Right ventricle myocardium superior (tissue), 1 donor: ENCODE measurements around the gene FARP1. TPM values are rescaled to one million over a fixed set of nuclear protein-coding genes. Genes with fewer than 3 reads are reported as not detected.
A peak's percentile ranks its signal among the peaks of the same experiment; 100 is the strongest.

Experiments
- ATAC-seq: fragments of 200-7000 bp; cut with Tn5 transposase; one replicate; pipeline ENCODE4 v1.9.1; 2020; ENCODE audit warnings: mild to moderate bottlenecking; ENCODE audit not compliant: poor library complexity
- DNase-seq: peaks from one replicate; pipeline ENCODE4 v3.0.0-alpha.2; 2020
- intact Hi-C: fragments of 100-400 bp; cut with DNase I; formaldehyde crosslinking; loops from one replicate; pipeline ENCODE4 v1.11.2; 2022
- long read RNA-seq: library from polyadenylated mRNA; unstranded; transcript quantifications from one replicate; pipeline ENCODE4 v2.0.0, GENCODE V29; 2021
- total RNA-seq: library from RNA; stranded (reverse); fragmentation: NEBNext Ultra II Directional; extraction: Animal tissue kit (Norgen Biotek cat#: 25700); gene quantifications from one replicate; pipeline ENCODE4 v1.2.1, GENCODE V29; 2021
- donor health status: DM: no; HTN: yes; CAD: no; lungs with severe emphysema.

Gene FARP1
- total RNA-seq = 11.1 TPM
- long read RNA-seq, full-length matches to known transcripts = 12 of 14 reads
- long read RNA-seq, partial matches to known transcripts = 1 of 14 reads
- long read RNA-seq, other reads (novel, unspliced or antisense) = 1 of 14 reads

GRCh38 chr13:98142380-98143156 lies at the start of gene FARP1:
TSS of gene FARP1 (plus strand) at chr13:98143094. CDS start at chr13:98213243, 70,149 bp downstream.
- ATAC-seq (peak; percentile 96), DNase-seq (peak; percentile 84)
- intact Hi-C loops = no loop called here

- ATAC-seq = no peak
- no peak for DNase-seq
- intact Hi-C loops = no loop called here
Observed at GRCh38 chr13:98094678-98095266, 48.1 kb upstream of the FARP1 start.

GRCh38 chr13:98096059-98096458 lies 46.8 kb upstream of the FARP1 start:
- DNase-seq = no peak
- ATAC-seq = no peak
- intact Hi-C loops = no loop called here

- DNase-seq (no peak), ATAC-seq (no peak)
Observed at GRCh38 chr13:98097749-98098148, 45.1 kb upstream of the FARP1 start.

GRCh38 chr13:98098516-98098915 lies 44.4 kb upstream of the FARP1 start:
- ATAC-seq (no peak), DNase-seq (no peak)
- intact Hi-C loops = no loop called here

More at GRCh38 chr13:98097749-98098148, 45.1 kb upstream of the FARP1 start:
- intact Hi-C loops = no loop called here

GRCh38 chr13:98099627-98100026 lies 43.3 kb upstream of the FARP1 start:
- DNase-seq (no peak), ATAC-seq (no peak)
- intact Hi-C loops = no loop called here

GRCh38 chr13:98100481-98100880 lies 42.4 kb upstream of the FARP1 start:
- intact Hi-C loops = no loop called here
- DNase-seq (no peak), ATAC-seq (no peak)

GRCh38 chr13:98103531-98103930 lies 39.4 kb upstream of the FARP1 start:
- intact Hi-C loops = no loop called here
- DNase-seq (no peak), ATAC-seq (no peak)

GRCh38 chr13:98103942-98104880 lies 38.7 kb upstream of the FARP1 start:
- intact Hi-C loops = no loop called here
- DNase-seq (no peak), ATAC-seq (no peak)

GRCh38 chr13:98105929-98106336 lies 37.0 kb upstream of the FARP1 start:
- no peak for DNase-seq
- intact Hi-C loops = no loop called here
- ATAC-seq = peak; percentile 56

GRCh38 chr13:98108341-98108740 lies 34.6 kb upstream of the FARP1 start:
- ATAC-seq (no peak), DNase-seq (no peak)
- intact Hi-C loops = no loop called here

- ATAC-seq (no peak), DNase-seq (no peak)
- intact Hi-C loops = no loop called here
Observed at GRCh38 chr13:98109226-98109853, 33.6 kb upstream of the FARP1 start.

GRCh38 chr13:98110749-98111148 lies 32.1 kb upstream of the FARP1 start:
- ATAC-seq = no peak
- DNase-seq = no peak
- intact Hi-C loops = no loop called here

- intact Hi-C loops = no loop called here
- DNase-seq (no peak), ATAC-seq (no peak)
Observed at GRCh38 chr13:98111168-98112098, 31.5 kb upstream of the FARP1 start.

GRCh38 chr13:98112456-98112855 lies 30.4 kb upstream of the FARP1 start:
- no peak for DNase-seq
- ATAC-seq = no peak
- intact Hi-C loops = no loop called here

- ATAC-seq = no peak
- no peak for DNase-seq
- intact Hi-C loops = no loop called here
Observed at GRCh38 chr13:98118865-98119264, 24.0 kb upstream of the FARP1 start.

- intact Hi-C loops = no loop called here
- ATAC-seq = no peak
- DNase-seq = no peak
Observed at GRCh38 chr13:98123176-98123575, 19.7 kb upstream of the FARP1 start.
